HG03039 (cell line): ENCODE results near the gene CREM.
"Not testable (repeated sequence)": the region's sequence is repeated elsewhere in the genome, so short reads cannot be mapped to it uniquely, and the experiment has no call there.

Experiments used
- ATAC-seq: cut with Tn5 transposase; IDR thresholded peaks from one replicate; pipeline ENCODE4 v1.9.1; 2021; ENCODE audit warnings: mild to moderate bottlenecking, moderate library complexity; ENCODE audit not compliant: unreplicated experiment

CREM gene

DNA sequence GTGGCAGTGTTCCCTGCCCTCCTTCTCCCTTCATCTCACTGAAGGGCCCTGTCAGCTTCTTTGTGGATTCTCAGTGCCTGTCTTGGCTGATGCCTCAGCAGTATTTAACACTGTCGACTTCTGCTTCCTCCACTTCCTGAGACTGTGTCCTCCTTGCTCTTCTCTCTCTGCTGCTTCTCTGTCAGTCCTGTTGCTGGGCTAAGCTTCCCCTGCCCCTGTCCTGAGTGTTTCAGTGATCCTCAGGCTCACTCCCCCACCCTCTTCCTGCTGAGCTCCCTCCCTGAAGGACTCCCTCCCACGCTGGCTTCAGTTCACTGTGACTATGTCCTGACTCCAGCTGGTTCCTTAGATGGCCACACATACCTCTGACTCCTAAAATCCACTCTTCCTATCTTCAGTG lies 64.9 kb downstream of the CREM start:
- no peak for ATAC-seq

GRCh38 chr10:35192645-35193249 lies 66.1 kb downstream of the CREM start:
- no peak for ATAC-seq

GRCh38 chr10:35194471-35194870 lies 67.8 kb downstream of the CREM start:
- ATAC-seq: no peak

DNA sequence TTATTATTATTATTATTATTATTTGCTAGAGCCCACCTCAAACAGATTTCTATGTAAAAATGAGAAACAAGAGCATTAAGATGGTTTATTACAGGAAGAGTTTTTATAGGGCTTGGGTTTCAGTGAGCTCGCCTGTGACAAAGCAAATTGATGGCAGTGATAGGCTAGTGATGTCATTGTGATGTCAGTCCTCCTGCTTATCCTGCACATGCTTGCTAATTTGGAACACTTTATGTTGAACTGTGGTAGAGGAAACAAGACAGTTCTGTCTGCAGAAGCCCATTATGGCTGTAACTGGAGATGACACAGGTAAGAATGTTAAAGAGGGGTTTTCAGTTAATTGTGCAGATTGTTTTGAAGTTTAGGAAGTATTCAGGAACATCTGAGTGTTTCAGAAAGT lies 68.3 kb downstream of the CREM start:
- ATAC-seq: no peak

- peak; percentile 93 for ATAC-seq
Measured at GRCh38 chr10:35195361-35196306, 69.0 kb downstream of the CREM start.

- ATAC-seq: no peak
Measured at GRCh38 chr10:35200487-35200886, 73.8 kb downstream of the CREM start.

GRCh38 chr10:35201234-35201633 lies 74.6 kb downstream of the CREM start:
- no peak for ATAC-seq

GRCh38 chr10:35202050-35202449 lies 75.4 kb downstream of the CREM start:
- ATAC-seq: no peak

- ATAC-seq: no peak
Measured at GRCh38 chr10:35203745-35204144, 77.1 kb downstream of the CREM start.

- ATAC-seq: no peak
Measured at GRCh38 chr10:35204650-35205319, 78.1 kb downstream of the CREM start.

DNA sequence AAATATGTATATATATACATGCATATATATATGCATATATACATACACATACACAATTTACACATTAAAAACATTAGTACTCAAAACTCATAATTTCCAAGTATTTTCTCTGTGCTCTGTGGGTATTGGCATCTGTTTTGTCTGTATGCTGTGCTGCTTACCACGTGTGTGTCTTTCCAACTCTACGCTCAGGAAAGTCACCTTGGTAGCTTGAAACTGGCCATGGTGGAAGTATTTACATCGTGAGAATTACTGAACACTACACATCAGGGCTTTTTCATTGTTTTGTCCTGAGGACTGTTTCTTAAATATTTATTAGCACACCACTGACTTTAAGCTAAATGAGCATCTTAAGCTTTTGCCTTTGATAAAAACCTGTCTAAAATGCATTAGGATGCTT lies 79.6 kb downstream of the CREM start:
- no peak for ATAC-seq

DNA sequence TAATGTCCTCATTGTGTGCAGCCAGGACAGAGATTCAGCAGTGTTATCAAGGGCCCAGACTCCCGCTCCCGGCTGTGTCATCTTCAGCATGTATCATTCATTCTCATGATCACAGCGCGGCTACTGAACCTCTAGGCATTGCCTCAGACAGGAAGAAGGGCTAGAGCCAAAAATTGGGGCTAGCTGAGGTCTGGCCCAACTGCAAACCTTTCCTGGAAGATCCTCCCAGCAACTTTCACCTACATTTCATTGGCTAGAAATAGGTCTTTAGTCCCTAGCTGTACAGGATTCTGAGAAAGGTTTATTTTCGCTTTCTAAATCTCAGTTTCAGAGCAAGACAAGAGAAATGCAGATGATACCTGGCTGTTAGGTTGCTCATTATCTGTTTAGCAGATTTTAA lies 81.9 kb downstream of the CREM start:
- peak; percentile 68 for ATAC-seq

DNA sequence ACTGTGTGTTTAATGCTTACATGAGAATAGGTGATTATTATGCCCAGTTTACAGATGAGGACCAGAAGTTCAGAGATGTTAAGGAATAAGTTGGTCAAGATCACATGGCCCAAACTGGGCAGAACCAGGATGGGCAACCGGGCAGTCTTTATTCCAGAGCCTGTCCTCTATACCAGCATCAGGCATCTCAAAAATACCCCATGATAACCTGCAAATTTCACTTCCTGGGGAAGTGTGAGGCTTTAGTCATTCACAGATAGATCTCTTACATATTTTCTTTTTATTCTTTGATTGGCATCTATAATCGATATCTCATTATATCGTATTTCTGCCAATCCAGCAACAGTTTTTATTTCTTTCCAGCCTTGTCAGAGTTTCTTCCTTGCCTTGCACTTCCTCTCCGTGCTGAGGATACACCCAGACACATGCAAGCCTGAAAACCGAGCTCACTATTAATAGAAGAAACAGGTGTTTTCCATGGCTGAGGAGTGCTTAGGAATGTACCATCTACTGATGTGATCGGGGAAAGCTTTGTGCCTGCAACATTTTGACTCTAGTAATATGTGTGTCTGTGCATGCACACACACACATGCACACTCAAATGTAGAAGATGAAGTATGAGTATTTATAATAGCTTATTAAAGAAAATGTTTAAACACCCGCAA lies 82.4 kb downstream of the CREM start:
- peak; percentile 20 for ATAC-seq

GRCh38 chr10:35210961-35211360 lies 84.3 kb downstream of the CREM start:
- ATAC-seq: no peak

DNA sequence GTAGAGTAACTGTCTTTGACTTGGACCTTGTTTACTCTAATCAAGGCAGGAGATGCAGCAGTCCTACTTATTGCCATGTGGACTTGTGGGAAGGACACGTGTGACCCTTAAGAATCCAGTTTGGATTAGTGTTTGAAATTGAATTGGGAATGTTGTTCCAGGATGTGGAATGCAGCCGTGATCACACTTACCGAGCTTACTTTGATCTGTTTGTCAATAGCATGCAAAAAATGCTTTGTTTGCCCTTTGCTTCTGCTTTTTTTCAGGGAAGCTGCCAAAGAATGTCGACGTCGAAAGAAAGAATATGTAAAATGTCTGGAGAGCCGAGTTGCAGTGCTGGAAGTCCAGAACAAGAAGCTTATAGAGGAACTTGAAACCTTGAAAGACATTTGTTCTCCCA lies 84.7 kb downstream of the CREM start:
- no peak for ATAC-seq

DNA sequence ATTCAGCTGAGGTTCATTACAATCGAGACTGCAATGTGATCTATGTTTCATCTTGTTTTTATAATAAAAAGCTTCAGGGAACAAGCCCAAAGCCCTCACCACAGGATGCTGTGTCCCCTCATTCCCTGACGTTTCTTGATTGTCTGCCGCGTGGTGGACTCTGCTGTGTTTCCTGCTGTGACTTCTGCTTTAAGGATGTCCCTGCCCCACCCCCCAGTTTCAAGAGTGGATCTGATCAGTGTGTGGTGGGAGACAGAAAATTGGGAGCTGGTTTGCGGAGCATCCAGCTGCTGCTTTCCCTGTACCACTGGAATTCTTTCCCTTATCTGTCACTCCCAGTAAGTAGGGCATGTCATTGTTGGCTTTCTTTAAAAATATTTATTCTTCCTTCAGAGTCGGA lies 86.2 kb downstream of the CREM start:
- no peak for ATAC-seq

DNA sequence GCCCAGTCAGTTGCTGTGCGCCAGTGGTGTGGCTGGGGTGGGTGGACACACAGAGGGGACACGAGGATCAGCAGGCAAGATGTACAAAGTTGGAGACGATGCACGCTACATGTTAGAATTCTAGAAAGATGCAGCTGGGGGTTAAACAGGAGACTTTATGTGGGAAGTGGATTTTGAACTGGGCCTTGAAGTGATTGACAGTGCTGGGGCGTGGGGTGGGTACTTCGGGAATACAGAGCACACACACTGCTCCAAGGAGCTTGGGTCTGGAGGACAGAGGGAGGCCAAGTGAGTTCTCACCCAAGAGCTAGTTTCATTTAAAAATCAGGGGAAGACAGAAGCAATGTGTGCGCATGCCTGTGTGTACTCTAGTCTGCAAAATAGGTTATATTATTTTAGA lies 87.1 kb downstream of the CREM start:
- no peak for ATAC-seq

DNA sequence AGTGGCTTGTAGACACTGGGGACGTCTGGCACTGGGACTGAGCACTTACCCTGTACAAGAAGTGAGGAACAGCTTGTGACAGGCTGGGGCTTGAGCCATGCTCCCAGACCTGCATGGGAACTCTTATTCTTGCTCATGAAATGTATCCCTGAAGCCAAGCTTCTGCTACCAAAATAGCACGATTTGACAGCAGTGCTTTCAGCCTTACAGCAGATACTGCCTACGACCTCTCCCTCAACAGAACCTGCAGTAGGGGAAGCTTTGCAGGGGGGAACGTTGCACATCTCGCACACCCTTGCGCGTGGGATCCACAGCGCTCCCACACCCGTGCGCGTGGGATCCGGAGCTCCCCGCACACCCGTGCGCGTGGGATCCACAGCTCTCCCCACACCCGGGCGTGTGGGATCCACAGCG lies 88.0 kb downstream of the CREM start:
- ATAC-seq: no peak

DNA sequence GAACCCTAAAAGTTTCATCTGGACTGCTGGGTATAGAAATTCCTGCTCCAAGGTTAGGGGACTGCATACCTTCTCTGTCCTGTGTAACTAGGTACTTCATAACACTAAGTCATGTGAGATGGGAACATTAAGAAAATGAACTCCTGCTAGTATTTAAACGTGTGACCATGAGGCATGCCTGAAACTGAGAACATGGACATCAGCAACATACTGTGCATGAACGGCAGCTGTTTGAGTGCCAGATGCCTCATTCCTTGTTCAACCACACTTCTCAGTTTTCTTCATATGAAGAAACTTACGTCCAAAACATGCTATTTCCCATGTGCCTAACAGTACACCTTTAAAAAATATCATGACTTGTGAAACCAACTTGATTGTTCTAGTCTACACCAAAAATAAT lies 88.5 kb downstream of the CREM start:
- ATAC-seq: no peak

DNA sequence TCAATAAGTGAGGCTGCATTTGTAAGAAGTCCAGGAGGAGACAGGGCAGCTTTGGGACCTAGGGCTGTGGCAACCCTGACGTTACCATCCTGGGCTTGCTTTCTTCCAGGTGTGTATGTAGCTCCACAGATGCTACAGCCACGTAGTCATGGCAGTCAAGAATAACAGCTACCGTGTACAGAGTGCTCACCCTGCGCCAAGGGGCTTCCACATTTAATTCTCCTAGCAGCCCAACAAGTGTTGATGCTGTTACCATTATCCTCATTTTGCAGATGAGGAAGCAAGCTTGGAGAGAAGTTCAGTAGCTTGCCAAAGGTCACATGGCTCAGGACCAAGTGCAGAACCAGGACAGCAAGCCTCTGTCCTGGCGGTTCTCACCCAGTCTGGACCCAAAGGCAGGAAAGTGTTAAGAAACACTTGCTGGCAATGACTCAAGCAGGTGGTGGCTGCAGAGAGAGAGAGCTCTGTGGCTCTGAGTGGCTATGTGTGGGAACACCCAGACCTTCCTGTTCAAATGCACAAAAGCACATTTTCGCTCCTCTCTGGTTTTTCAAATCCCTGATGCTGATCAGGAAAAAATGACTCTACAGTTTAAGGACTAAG lies 89.8 kb downstream of the CREM start:
- ATAC-seq: no peak

DNA sequence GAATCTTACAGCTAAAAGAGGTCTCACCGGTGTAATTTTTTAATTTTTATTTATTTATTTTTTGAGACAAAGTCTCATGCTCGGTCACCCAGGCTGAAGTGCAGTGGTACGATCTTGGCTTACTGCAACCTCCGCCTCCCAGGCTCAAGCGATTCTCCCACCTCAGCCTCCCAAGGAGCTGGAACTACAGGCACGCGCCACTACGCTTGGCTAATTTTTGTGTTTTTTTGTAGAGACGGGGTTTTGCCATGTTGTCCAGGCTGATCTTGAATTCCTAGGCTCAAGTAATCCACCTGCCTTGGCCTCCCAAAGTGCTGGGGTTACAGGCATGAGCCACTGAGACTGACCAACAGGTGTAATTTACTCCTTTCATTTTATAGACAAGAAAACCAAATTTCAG lies 90.3 kb downstream of the CREM start:
- not testable (repeated sequence) for ATAC-seq
